NCI-H345 treated with DMSO at 0.1 percent for 48 hours (cell line): ENCODE measurements around the gene SLC6A11.

Experiments used
- DNase-seq: peaks from one replicate; lab custom pipeline; 2025; ENCODE audit not compliant: unreplicated experiment; lab: John Stamatoyannopoulos, UW

Gene SLC6A11

GRCh38 chr3:10928407-10928960 is 112.5 kb downstream of the SLC6A11 start:
- DNase-seq = no peak

GRCh38 chr3:10928961-10929471 is 113.0 kb downstream of the SLC6A11 start:
- no peak for DNase-seq

GRCh38 chr3:10929978-10930665 is 114.1 kb downstream of the SLC6A11 start:
- no peak for DNase-seq

GRCh38 chr3:10930666-10931040 is 114.6 kb downstream of the SLC6A11 start:
- DNase-seq = no peak

GRCh38 chr3:10932596-10932995 is 116.6 kb downstream of the SLC6A11 start:
- no peak for DNase-seq

GRCh38 chr3:10933021-10933420 is 117.0 kb downstream of the SLC6A11 start:
- DNase-seq = no peak

- DNase-seq = no peak
Observed at GRCh38 chr3:10933470-10933804, 117.4 kb downstream of the SLC6A11 start.

- DNase-seq = no peak
Observed at GRCh38 chr3:10933805-10934481, 117.9 kb downstream of the SLC6A11 start.

GRCh38 chr3:10935028-10935427 is 119.0 kb downstream of the SLC6A11 start:
- no peak for DNase-seq

- DNase-seq = no peak
Observed at GRCh38 chr3:10935846-10936631, 120.0 kb downstream of the SLC6A11 start.

GRCh38 chr3:10936686-10937085 is 120.7 kb downstream of the SLC6A11 start:
- DNase-seq = no peak

- no peak for DNase-seq
Observed at GRCh38 chr3:10937141-10937825, 121.3 kb downstream of the SLC6A11 start.

- no peak for DNase-seq
Observed at GRCh38 chr3:10939556-10939955, 123.5 kb downstream of the SLC6A11 start.

GRCh38 chr3:10940106-10940505 is 124.1 kb downstream of the SLC6A11 start:
- no peak for DNase-seq

GRCh38 chr3:10941972-10942371 is 125.9 kb downstream of the SLC6A11 start:
- DNase-seq = no peak

- no peak for DNase-seq
Observed at GRCh38 chr3:10942690-10943205, 126.7 kb downstream of the SLC6A11 start.

- no peak for DNase-seq
Observed at GRCh38 chr3:10944866-10945265, 128.8 kb downstream of the SLC6A11 start.

GRCh38 chr3:10945683-10946287 is 129.8 kb downstream of the SLC6A11 start:
- no peak for DNase-seq

GRCh38 chr3:10946526-10946925 is 130.5 kb downstream of the SLC6A11 start:
- no peak for DNase-seq

GRCh38 chr3:10948326-10948725 is 132.3 kb downstream of the SLC6A11 start:
- DNase-seq = no peak
